Parathyroid adenoma (tissue), 2 donors: ENCODE data around the gene PER2.

ENCODE experiments used
- H2AFZ ChIP-seq: fragments of 300-600 bp; sonication (generic); one replicate; pipeline ENCODE4 v1.7.0; 2017; ENCODE audit warnings: antibody characterized with exemption, mild to moderate bottlenecking
- H3K27ac ChIP-seq: fragments of 300-600 bp; sonication (generic); one replicate; pipeline ENCODE4 v1.7.0; 2017
- H3K27me3 ChIP-seq: fragments of 300-600 bp; sonication (generic); one replicate; pipeline ENCODE4 v1.7.0; 2017; ENCODE audit warnings: low read length; ENCODE audit not compliant: control insufficient read depth, insufficient read depth
- H3K36me3 ChIP-seq: fragments of 300-600 bp; sonication (generic); one replicate; pipeline ENCODE4 v1.7.0; 2017; ENCODE audit warnings: low read length; ENCODE audit not compliant: control insufficient read depth, insufficient read depth
- H3K4me1 ChIP-seq: fragments of 300-600 bp; sonication (generic); one replicate; pipeline ENCODE4 v1.7.0; 2017; ENCODE audit warnings: control low read depth
- H3K4me2 ChIP-seq: fragments of 300-600 bp; sonication (generic); one replicate; pipeline ENCODE4 v1.7.0; 2017; ENCODE audit warnings: low read length
- H3K4me3 ChIP-seq: fragments of 300-600 bp; sonication (generic); one replicate; pipeline ENCODE4 v1.7.0; 2017; ENCODE audit warnings: low read depth, low read length
- H3K79me2 ChIP-seq: fragments of 300-600 bp; sonication (generic); one replicate; pipeline ENCODE4 v1.7.0; 2017; ENCODE audit warnings: control low read depth
- H3K9ac ChIP-seq: fragments of 300-600 bp; sonication (generic); one replicate; pipeline ENCODE4 v1.7.0; 2017; ENCODE audit warnings: mild to moderate bottlenecking
- H3K9me3 ChIP-seq: fragments of 300-600 bp; sonication (generic); one replicate; pipeline ENCODE4 v1.7.0; 2017; ENCODE audit warnings: low read length; ENCODE audit not compliant: control insufficient read depth
- CTCF ChIP-seq: fragments of 300-600 bp; sonication (generic); IDR thresholded peaks from one replicate; pipeline ENCODE4 v1.7.0; 2017; ENCODE audit warnings: antibody characterized with exemption, mild to moderate bottlenecking
- donor health status: primary hyperparathyroidism.

PER2 gene

GRCh38 chr2:238304116-238304515 lies 15.7 kb upstream of the PER2 start:
- Histone ChIP-seq H3K79me2 (no peaks in the 10 kb centered on the region), H3K4me3 (no peak overlapping the region), H3K4me1 (peaks cover 6% of the 10 kb centered on the region), H3K27me3 (no peaks in the 10 kb centered on the region), H3K36me3 (no peaks in the 10 kb centered on the region), H3K4me2 (no peak overlapping the region), H3K27ac (no peak overlapping the region), H2AFZ (no peak overlapping the region), H3K9me3 (no peaks in the 10 kb centered on the region), H3K9ac (no peak overlapping the region)
- TF ChIP-seq CTCF: no peak

GRCh38 chr2:238302751-238303150 lies 14.3 kb upstream of the PER2 start:
- H2AFZ ChIP-seq: no peak overlapping the region
- no peaks in the 10 kb centered on the region for H3K79me2 ChIP-seq
- no peak overlapping the region for H3K9ac ChIP-seq
- peaks cover 6% of the 10 kb centered on the region for H3K4me1 ChIP-seq
- no peaks in the 10 kb centered on the region for H3K9me3 ChIP-seq
- no peaks in the 10 kb centered on the region for H3K27me3 ChIP-seq
- H3K4me2 ChIP-seq: no peak overlapping the region
- TF ChIP-seq CTCF: no peak
- H3K4me3 ChIP-seq: no peak overlapping the region
- H3K27ac ChIP-seq: no peak overlapping the region
- no peaks in the 10 kb centered on the region for H3K36me3 ChIP-seq

- Histone ChIP-seq H3K4me3 (no peak overlapping the region), H3K9me3 (no peaks in the 10 kb centered on the region), H3K79me2 (no peaks in the 10 kb centered on the region), H3K27ac (no peak overlapping the region), H3K27me3 (no peaks in the 10 kb centered on the region), H3K4me1 (peaks cover 6% of the 10 kb centered on the region), H2AFZ (no peak overlapping the region), H3K4me2 (no peak overlapping the region), H3K36me3 (no peaks in the 10 kb centered on the region), H3K9ac (no peak overlapping the region)
- TF ChIP-seq CTCF: no peak
Measured at GRCh38 chr2:238302087-238302486, 13.7 kb upstream of the PER2 start.

GRCh38 chr2:238299803-238300202 lies 11.4 kb upstream of the PER2 start:
- no peaks in the 10 kb centered on the region for H3K9me3 ChIP-seq

More at GRCh38 chr2:238299803-238300202, 11.4 kb upstream of the PER2 start:
- Histone ChIP-seq H2AFZ (peak overlapping the region; percentile 61), H3K4me2 (no peak overlapping the region), H3K4me1 (peaks cover 6% of the 10 kb centered on the region), H3K9ac (no peak overlapping the region), H3K27ac (no peak overlapping the region), H3K79me2 (no peaks in the 10 kb centered on the region), H3K27me3 (no peaks in the 10 kb centered on the region), H3K36me3 (no peaks in the 10 kb centered on the region), H3K4me3 (no peak overlapping the region)
- TF ChIP-seq CTCF: no peak
